Muscle of back (tissue), 11 donors: ENCODE data around the gene TST. TPM values are rescaled to one million over a fixed set of nuclear protein-coding genes. Genes with fewer than 3 reads are reported as not detected.

Source experiments
- DNase-seq, 3 donors: peaks; one replicate each; pipeline versions ENCODE4 v3.0.0 to v3.0.0-alpha.2; 2013
- polyA plus RNA-seq, 10 donors: library from polyadenylated mRNA; unstranded; fragments of 120-200 nt; gene quantifications; one replicate each; pipeline ENCODE4 v1.2.1, GENCODE V29; 2013; ENCODE audit not compliant: insufficient read length in 10 of 10

The TST gene
- polyA plus RNA-seq, 10 donors, result 11.3 to 18.4 (median 15.3) TPM

DNA sequence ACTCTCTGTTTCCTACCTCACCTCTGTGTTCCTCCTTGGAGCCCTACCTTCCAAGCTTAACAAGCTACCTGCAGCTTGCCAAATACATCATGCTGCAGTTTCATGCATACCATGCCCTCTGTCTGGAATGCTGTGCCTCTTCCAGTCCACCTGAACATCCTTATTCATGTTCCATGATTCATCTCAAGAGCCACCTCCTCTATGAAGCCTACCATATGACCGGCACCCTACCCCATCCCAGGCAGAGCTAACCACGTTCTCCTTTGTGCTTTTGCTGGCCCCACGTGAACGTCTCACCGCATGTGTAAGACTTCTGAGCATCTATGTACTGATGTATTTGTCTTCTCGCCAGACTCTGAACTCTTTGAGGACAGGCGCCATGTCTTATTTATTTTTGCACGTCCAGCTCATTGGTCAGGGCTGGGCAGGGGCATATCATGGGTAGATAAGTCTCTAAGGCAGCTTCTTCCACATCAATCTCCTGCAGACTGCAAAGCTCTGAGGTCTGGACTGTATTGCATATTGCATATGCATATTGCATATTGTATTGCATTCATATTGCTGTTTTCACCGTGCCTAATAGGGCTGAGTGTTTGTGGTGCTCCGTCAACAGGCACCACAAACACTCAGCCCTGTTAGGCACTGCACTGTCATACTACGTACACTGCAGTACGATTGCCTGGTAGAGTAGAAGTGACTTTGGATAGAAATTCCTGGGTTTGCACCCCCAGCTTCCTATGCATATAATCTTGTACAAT is 31.0 kb downstream of the TST start:
- no peak for DNase-seq

DNA sequence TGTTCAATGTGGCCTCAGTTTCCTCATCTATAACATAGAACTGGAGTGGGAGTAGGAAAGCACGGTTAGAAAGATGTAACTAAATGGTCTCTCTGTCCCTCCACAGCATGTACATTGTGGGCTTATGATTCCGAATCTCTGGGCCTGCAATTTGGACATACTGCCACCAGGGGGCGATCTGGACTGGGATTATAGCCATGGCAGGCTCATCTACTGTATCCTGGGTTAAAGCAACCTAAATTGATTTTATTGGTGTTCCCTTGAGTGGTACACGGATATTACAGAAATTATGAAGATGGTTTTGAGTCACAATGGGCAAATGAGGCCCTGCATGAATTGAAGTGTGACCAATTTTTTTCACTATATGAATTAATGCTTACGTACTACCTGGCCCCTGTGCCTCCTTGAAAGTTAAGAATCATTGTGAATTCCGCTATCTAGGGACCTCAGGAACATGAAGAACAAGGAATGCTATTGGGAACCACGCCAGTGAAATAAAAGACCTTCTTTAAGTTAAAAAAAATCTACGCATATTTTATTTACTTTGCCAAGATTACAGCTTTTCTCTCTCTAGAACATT is 32.9 kb downstream of the TST start:
- no peak for DNase-seq

DNA sequence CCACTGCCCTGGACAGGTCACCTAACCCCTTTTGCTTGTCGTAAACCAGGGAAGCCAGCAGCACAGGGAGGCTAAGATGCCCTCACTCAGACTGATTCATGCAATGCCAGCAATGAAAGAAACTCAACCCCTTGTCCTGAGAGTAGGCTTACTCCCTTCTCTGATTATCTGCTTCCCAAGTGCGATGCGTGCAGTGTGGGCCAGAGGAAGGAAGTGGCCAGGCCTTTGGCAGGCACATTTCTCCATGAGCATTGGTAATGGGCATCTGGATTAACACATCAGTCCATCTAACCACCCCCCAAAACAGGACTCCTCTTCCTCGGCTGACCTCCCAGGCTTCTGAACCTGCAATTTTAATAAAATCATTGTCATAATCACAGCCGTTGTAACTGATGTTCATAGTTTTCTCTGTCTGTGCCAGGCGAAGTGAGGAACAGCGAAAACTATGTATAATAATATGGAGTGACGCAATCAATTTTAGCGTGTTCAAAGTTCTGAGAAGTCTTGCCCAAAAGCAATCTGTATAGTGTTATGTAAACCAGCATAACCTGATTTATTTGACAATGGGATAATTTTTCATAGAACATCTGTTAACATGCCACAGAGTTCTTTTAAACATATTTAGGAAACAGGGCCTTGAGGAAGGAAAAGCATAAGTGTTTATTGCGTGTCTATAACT is 33.9 kb downstream of the TST start:
- DNase-seq, result no peak

DNA sequence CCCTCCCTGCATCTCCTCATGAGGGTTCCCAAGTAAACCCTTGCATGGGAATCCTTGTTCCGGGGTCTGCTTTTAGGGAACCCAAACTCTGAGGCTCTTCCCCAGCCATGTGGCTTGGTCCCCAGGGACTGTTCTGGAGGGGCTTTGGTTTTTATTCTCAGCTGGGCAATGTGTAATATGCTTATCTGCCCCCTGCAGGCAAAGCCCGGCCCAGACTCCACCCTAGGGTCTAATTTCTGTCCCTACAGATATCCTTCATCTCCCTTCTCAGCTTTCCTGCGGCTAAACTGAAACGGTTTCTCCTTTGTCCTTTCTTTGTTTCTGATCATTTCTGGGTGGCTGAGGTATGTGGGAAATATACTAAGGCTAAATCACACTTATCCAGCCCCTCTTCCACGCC is 37.1 kb downstream of the TST start:
- DNase-seq, result no peak

DNA sequence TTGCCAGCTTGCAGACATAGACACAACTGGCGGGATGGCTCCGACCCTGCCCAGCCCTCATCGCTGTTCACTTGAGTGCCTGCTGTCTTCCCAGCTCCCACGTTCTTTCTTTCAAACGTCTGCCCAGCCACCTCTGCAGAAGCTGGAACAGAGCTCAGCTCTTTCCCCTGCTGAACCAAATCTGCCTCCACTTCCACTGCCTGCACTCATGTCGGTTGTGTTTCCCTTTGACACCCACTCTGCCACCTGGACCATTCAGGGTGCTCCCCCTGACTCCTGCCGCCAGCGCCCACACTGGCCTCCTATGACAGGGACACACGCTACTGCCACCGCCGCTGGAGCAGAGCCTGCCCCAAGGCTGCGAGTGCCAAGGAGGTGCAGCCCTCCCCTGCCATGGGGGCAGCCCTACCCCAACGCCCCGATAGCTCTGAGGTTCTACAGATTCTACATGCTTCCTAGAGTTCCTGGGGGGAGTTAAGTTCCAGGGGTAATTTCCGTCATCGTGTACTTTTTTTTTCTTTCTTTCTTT is 37.9 kb downstream of the TST start:
- DNase-seq, result no peak

DNA sequence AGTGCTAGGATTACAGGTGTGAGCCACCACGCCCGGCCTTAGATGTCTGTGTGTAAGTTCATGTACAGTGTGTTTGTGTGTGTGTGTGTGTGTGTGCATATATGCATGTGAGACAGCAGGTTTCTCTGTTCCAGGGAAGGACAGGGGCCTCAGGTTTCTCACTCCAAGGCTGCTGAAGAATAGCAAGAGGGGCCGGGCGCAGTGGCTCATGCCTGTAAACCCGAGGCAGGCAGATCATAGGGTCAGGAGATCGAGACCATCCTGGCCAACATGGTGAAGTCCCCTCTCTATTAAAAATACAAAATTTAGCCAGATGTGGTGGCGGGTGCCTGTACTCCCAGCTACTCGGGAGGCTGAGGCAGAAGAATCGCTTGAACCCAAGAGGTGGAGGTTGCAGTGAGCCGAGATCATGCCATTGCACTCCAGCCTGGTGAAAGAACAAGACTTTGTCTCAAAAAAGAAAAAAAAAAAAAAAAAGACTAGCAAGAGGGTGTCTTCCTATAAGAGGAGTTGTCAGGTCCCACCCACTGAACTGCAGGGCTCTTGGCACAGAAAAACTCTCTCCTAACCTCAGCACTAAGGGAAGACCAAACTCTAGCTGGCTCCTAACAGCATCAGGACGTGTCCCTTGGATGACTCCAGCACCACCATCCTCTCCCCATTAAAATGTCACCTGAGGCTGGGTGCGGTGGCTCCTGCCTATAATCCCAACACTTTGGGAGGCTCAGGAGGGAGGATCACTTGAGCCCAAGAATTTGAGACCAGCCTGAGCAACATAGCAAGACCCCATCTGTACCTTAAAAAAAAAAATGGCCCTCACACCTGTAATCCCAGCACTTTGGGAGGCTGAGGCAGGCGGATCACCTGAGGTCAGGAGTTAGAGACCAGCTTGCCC is 40.0 kb downstream of the TST start:
- no peak for DNase-seq

DNA sequence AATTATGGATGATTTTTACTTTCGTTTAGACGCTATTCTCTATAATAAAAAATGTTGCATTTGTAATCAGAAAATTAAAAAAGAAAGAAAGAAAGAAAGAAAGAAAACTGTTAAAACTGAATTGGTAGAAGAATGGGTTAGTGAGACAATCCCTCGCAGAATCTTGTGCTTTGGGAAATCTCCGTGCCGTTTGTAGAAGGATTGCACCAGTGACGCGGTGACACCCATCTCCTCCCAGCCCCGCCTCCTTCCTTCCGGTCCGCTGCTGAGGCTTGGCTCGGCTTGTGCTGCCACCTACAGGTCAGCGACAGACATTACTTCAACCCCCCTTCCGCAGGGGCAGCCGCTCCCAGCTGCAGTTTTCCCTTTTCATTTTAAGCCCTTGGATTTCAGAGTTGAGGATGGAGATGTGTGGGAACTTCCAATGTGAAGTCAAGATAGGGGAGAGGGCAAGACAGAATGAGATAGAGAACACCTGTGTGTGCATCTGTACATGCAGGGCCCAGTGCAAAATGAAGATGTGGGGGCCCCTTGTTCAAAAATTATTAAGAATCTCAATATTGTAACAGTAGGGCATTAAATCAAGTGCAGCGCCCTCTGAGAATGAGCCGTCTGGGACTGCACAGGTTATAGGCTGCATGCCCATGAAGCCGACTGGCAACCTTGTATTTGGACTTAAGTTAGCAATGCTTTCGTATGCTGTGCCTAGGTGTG is 41.1 kb downstream of the TST start:
- peak; percentile 83 to 93 (median 91) for DNase-seq

DNA sequence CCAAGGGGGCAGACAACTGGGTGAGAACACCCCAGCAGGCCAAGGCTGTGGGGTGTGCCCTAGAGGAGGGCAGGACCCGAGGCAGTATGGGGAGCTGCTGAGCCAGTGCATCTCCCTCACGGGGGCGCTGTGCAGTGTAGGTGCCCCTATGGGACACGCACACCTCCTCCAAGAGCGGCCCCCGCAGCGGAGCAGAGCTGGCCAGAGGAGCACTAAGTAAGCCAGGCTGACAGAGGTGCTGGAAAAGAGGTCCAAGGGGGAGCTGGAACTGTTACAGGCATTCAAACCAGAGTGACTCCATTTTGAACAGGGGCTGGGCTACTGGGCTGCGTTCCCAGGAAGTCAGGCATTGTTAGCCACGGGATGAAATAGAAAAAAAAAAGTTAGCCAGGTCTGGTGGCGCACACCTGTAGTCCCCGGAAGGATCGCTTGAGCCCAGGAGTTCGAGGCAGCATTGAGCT is 41.8 kb downstream of the TST start:
- DNase-seq, result peak; percentile 7 to 37 (median 16)

DNA sequence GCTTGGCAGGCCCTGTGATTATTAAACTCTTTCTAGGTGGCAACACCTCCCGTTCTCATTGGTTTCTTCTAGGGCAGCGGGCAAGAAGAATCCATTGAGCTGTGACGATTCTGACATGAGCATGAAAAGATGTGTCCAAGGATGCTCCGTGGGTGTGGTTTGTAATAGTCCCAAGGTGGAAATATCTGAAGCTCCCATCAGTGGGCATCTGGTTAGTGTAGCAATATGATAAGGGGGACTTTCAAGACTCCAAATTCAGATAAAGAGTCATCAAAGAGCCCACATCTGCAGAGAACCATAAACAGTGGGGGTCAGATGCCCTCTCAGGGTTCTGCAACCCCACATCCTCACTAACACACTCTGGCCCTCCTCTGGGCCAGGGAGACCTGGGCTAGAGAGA is 42.6 kb downstream of the TST start:
- no peak for DNase-seq

DNA sequence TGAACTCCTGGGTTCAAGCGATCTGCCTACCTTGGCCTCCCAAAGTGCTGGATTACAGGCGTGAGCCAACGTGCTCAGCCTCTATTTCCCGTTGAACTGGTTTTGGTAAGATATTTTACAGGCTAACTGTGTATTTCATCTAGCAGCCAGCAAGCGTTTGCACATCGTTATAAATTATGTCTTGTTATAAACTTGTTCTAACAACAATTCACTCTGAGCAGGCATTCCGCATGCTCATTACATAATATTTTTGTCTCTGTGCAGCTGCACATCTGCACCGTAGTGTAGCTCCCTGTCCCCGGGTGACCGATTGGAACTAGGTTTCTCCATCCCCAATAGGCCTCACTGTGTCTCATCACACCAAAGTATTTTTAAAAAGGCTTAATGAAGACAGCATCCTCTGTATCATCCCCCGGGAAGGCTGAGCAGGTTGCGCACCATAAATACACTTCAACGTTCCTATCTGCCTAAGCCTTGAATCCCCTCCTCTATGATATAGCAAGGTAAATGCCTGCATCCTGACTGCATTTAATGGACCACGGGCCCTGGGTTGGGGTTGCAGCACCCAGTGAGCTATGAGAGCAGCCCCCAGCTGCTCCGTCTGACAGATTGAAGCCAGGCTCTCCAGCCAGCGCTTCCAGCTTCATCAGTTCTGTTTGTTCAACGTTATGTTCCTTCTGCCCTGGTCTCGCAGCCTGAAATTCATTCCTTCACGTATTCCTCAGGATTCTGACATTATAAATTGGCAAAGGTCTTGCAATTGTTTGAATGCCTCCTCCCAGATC is 47.7 kb downstream of the TST start:
- DNase-seq, result peak in 1 of 3 donors; percentile 42

DNA sequence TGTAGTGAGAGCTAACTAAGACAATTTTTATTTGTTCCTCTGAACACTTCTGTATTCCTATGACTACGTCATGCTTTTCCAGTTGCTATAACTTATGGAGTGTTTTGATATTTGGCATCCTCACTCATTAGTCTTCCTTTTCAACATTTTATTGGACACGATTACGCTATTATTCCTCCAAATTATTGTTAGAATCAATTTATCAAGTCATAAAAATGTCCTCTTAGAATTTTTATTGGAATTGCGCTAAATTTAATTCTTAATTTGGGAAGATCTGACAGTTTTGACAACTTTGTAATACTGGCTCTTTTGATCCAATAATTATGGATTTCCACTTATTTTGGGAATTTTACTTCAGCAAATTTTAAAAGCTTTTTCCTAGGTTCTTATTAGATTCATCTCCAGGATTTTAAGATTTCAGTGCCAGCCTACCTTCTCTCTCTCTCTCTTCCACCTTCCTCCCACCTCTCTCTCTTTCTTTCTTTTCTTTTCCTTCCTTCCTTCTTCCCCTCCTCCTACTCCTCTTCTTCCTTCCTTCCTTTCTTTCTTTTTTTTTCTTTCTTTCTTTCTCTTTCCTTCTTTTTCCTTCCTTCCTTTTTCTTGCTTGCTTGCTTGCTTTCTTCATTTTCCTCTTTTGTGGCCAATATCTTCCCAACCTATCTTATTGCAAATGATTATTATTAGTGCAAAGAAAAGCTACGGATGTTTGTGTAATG is 50.8 kb downstream of the TST start:
- DNase-seq, result no peak

DNA sequence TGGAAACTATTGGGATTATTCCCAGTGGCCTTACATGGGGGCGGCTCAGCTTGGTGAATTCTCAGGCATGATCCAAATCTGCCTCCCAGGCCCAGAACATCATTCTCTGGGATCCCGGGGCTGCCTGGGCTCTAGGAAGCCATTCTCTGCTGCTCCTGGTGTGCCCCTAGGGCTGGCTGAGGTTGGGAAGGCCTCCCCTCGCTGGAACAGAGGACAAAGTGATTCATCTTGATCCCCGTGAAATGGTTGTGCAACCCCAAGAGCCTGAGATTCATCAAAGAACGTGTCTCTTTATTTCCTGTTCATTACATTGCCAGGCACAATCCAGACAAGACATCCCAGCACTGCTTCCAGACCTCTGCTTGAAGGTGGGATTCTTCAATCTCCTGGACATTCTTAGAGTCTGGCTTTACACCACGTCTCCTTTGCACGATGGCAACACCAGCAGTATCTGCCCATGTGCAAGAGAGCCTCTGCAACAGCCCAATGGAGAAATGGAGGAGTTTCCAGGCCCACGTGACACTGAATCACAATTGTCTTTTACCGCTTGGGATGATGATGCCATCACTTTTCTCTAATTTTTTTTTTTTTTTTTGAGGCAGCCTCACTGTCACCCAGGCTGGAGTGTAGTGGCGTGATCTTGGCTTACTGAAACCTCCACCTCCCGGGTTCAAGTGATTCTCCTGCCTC is 52.3 kb downstream of the TST start:
- no peak for DNase-seq

DNA sequence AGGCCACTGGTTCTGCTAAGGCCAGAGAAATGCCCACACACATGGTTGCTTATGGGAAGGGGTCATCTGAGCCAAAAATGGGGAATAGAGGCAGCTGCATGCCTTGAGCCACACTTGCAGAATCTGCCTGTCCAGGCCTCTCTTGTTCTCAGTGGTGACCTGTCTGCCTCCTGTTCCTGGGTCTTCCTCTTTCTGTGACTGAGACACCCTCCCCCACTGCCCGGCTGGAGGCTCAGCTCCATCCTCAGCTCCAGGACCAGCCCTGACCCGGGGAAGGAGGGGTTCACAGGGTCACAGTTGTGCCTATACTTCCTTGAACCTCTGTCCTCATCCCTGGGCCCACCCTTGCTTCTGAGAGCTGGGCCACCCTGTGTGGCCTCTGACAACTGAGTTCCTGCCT is 53.6 kb downstream of the TST start:
- no peak for DNase-seq

DNA sequence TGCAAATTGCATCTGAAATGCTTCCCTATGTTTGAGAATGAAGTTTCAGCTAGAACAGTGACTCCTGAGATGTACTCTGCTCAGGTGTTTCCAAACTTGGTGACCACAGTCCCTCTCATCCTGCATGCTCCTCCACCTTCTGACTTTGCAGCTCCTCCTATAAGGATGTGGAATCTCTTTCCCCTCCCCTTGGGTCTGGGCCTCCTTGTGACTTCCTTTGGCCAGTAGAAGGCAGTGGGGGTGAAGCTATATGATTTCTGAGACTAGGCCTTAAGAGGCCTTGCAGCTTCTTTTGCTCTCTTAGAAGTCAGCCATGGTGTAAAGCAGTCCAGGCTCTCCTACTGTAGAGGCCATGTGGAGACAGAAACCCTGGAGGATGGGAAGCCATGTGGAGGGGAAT is 55.1 kb downstream of the TST start:
- no peak for DNase-seq

DNA sequence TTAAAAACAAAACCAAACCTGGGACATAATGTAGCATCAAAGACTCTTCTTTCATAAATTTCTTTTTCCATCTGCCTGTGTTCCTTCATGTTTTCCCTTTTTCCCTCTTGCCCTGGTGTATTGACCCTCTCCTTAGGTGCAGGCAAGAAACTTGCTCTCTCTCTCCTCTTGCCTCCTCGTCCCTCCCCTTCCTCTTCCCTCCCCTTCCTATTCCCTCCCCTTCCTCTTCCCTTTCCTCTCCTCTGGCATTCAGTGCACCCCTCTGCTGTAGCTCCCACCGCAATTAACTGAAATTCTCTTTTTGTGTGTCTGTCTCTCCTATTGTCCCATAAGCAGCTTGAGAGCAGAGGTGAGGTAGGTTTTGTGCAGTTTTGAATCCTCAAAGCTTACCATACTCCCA is 55.9 kb downstream of the TST start:
- DNase-seq, result no peak

DNA sequence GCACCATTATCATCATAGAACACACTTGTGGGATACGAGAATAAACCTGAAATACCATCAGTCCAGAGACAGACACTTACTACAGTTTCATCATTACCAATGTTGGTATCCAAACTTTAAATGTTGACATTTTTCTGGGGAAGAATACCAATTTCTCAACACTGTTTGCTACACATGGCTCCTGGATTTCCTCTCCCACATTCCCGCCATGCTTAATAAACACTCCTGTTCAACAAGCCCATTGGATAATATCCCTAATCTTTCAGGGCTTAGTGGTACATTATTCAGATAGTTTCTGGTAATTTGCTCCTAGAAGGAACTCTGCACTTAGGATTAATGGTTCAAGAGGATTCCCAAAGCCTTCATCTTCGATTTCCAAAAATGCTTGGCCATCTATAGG is 57.6 kb downstream of the TST start:
- no peak for DNase-seq
